SKM-1 treated with dmso at 0.1 percent for 144 hours (cell line): ENCODE data around the gene DYNLT1.
"Not testable (repeated sequence)": the region's sequence is repeated elsewhere in the genome, so short reads cannot be mapped to it uniquely, and the experiment has no call there.

Experiments
- DNase-seq: peaks from one replicate; lab custom pipeline; 2025; ENCODE audit not compliant: unreplicated experiment; lab: John Stamatoyannopoulos, UW

Gene DYNLT1

DNA sequence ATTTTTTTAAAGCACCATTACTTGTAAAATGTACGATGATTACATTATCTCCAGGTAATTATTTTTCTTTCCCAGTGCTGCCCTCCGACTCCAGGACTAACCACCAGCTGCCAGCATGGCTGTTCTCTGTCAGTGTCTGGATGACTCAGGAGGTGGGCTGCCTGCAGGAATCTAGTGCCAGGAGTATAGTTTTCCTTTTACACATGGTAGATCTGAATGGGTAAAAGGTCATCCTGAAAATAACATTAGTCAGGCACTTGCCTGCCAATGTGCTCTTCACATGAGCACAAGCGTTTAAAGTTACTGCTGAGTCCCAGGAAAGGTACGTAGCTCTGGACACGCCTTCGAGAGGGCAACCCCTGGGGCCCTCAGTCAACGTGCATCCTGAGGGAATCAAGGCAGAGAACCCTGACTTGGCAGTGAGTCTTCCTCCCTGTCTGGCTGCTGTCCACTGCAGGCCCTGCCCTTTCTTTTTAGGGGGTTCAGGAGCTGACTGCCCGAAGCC is 2.4 kb downstream of the DYNLT1 start:
- DNase-seq, result no peak

DNA sequence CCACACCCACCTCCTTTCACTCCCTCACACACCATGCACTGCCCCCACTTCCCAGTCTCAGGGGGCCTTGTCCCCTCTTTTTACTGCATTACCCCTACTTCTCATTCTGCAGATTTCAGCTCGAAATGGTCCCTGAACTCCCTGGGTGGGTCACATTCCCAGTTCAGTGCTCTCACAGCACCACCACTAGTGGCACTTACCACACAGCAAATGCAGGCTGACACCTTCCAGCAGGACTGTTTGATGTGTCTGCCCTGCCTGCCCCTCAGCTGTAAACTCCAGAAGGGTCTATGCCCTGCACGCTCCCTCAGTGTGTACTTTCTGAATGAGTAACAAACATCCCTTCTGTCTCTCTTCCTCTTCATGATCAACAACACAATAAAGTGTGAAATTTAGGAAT is 4.0 kb downstream of the DYNLT1 start:
- no peak for DNase-seq

DNA sequence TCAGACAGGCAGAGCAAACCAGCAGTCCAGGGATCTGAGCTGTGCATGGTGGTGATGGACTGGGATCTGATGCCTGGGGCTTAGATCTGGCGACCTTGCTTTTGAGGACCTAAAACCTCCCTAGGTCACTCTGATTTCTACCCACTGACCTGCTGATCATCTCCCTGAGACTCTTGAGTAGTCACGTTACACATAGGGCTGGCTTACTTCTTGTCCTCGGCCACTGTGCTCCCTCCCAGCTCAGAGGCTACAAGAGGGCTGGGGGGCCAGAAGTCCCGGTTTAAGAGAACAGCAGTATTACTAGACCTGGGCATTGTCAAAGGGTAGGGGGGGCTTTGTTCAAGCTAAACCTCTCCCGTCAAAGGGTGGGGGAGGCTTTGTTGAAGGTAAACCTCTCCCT is 5.5 kb downstream of the DYNLT1 start:
- no peak for DNase-seq

DNA sequence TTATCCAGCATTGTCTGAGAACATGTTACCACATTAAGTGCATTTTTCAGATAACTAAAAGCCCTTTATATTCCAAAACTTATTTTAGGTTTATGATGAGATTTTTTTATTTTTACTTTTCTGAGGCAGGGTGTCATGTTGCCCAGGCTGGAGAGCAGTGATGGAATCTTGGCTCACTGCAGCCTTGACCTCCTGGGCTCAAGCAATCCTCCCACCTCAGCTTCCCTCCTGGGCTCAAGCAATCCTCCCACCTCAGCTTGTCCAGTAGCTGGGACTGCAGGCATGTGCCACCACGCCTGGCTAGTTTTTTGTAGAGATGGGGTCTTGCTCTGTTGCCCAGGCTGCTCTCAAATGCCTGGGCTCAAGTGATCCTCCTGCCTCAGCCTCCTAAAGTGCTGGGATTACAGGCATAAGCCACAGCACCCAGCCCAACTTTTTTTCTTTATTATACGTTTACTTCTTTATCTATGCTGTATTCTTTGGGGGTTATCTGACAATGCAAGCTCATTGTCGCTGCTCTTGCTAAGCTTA is 6.2 kb downstream of the DYNLT1 start:
- no peak for DNase-seq

DNA sequence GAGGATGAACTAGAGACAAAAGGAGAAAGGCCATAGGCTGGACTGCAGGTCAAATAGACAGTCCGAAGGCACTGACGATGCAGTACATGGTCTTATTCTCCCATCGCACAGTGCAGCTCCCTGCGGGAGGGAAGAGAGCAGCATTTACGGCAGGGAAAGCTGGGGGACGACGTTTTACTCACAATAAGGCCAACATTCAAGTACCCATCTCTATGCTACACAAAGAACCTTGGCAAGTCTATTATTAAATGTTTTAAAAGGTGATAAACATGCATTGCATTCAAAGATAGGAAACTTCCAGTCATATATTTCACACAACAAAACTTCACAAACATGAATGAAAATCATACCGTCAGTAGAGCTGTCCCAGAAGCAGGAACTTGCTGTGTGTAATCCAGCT is 7.8 kb downstream of the DYNLT1 start:
- DNase-seq, result no peak

DNA sequence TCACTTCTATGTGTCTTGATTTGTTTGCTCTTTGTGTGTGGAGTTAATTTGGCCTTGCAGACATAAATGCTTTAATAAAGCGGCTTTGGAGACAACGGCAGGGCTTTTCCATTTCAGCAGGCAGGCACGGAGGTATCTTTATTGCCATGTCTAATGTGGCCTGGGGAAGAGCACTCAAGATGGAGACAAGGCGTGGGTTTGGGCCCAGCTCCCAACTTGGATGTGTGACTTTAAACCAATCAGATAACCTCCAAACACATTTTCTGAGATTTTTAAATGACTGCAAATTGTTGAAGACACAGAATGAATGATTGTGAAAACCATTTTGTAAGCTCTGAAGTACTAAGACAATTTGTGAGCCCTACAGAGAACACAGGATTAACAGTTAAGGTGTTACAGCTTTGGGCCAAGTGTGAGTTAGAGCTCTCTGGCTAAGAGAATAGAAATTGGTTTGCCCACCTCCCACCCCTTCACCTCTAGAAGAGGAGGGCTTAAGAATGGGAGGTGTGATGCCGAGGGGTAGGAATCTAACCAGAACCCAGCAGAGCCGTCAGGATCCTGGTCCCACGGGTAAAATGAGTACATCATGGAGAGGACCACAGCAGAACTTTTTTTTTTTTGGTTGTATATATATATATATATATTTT is 9.0 kb downstream of the DYNLT1 start:
- no peak for DNase-seq

DNA sequence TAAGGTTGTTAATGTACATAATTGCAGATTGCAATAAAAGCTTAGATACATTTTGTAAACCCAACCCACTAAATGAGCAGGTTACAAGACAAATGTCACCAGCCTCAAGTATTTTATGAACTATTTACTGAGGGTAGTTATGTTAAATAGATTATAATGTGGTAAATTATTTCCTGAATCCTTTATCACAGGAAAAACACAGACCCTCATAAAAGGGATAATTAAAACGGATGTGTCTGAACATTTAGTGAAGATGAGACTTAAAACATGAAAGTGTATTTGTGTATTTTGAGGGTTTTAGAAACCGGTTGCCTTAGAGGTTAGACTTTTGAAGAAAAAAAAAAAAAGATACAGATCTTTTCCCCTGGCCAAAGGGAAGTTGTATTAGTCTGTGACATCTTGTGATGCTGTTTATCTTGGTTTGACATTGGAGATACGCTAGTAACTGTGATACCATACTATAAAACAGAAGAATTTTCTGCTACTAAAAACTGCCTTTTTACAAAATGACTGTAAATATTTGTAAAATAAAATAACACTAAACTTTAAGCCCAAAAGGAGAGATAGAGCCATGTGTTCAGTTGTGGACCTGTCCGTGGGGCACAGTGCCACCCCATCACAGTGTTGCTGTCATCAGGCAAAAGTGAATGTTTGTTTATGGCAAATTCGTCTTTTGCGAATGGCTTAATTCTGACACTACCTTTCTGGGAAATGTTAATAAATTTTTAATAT is 9.7 kb downstream of the DYNLT1 start:
- DNase-seq, result no peak

DNA sequence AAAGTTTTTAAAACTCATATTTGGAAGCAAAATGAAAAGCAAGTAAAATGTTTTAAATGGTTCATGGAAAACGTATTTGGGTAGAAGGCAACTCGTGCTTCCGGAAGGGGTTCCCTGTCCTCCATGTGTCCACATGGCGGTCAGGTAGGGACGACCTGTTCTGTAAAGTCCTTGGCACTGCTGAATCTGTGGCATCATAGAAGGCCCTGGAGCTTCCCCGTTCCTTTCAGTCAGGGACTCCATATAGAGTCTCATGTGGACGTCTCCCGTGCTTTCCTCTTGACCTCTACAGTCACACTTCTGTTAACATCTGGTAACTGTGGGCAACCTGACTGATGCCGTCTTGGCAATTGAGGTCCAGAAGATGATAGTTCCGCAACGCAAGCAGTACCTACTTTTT is 11.4 kb downstream of the DYNLT1 start:
- no peak for DNase-seq

DNA sequence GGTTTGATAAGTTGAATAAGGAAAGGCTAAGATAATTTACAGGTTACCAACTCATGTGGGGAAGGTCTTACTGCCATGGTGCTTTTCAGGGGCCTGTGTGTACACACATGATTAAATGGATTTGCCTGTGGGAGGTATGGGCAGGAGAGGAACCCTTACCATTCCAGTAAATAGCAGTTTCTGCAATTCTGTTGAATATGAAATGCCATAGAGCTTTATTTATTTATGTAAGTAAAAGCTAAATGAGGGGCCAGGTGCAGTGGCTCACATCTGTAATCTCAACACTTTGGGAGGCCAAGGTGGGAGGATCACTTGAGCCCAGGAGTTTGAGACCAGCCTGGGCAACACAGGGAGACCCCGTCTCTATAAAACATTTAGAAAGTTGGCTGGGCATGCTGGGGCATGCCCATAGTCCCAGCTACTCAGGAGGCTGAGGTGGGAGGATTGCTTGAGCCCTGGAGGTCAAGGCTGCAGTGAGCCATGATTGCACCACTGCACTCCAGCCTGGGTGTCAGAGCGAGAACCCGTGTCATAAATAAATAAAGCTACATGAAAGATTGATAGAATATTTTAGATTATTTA is 11.9 kb downstream of the DYNLT1 start:
- DNase-seq, result not testable (repeated sequence)

DNA sequence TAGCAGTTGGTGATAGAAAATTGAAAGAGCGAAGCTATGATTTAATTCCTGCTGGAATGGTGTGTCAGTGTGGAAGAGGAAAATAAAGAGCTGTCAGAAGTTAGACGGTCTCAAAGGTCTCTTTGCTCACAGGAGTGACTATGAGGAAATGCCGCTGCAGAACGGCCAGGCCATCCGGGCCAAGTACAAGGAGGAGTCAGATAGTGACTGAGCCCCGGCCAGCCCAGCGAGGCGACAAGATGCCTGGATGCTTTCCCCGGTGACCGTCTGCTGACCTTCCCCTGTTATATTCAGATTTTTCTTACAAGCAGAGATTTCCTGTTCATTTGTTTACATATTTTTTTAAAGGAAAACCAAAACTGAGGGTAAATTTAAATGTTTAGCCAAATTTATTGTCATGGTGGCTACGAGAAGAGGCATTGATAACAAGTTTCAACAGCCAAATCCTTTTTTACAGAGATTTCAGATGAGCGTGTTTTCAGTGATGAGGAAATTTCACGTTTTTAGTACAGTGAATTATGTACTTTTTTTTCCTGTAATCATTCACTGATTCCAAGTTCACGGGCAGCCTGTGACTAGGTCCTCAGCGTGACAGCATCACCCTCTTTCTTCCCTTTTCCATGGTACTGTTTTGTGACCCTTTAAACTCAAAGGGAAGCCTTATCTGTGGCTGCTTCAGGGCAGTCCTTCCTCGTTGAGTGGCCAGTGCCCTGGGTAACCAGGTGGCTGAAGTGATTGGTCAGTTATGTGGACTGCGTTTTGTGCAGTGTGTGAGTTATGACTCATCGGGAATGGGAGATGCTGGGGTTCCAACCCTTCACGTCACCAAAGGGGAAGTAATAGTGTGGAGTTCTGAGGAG is 12.6 kb downstream of the DYNLT1 start:
- no peak for DNase-seq

DNA sequence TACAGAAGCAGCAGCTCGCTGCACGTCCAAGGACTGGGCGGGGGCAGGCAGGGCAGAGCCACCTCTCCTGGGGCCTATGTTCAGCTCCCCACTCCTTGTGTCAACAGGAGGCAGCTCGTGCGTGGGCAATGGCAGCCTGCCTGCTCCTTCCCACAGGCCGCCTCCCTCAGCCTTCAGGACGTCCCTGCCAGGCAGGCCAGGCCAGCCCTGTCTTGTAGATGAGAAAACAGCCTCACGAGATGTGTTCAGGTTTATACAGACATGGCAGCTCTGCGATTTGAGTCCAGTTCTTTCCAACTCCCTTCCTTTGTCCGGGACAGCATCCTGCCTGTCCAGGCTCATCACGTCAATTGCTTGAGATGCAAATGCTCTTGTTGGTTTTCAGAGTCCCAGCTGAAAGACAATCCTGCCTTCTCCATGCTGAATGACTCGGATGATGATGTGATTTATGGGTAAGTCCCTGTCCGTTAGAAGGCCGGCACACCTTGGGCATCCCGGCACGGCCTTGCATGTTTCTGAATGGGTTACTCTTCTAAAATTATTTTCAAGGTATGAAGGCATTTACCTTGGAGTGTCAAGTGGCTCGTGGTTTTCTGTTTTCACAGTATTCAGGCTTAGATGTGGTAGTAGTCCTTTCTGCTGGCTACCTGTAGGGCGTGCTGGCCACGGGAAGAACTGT is 13.5 kb downstream of the DYNLT1 start:
- DNase-seq, result no peak

DNA sequence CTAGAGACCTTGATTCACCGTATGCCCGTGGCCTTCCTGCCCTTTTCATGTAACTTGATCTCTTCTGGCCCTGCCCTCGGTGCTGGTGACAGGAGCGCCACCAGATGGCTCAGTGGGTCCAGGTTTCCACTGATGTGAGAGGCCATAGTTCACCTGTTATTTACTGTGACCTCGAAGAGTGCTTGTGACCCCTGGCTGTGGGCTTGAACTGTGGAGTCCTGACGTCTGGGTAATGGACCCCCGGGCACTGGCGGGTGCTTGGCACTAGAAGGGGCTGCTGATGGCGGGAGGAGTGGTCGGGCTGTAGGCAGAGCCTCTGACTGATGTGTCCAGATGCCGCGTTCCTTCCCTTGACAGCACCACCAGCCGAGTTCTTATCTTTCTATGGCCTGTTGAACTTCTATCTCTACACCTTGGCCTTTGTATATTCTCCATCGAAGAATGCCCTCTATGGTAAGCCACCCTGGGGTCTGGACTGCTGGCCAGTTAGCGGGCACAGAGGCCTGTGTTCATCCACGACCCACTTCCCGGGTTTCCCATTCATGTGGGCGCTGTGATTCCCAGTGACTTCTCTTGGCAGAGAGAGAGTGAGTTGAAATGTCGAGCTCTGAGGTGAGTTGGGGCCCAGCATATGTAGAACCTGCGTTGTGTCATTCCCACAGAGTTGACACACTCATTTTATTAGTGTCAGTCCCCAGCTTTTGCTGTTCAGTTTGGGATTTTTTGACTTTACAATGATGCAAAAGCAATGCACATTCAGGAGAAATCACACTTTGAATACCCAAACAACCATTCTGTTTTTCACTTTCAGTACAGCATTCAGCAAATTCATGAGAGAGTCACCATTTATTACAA is 14.9 kb downstream of the DYNLT1 start:
- no peak for DNase-seq

DNA sequence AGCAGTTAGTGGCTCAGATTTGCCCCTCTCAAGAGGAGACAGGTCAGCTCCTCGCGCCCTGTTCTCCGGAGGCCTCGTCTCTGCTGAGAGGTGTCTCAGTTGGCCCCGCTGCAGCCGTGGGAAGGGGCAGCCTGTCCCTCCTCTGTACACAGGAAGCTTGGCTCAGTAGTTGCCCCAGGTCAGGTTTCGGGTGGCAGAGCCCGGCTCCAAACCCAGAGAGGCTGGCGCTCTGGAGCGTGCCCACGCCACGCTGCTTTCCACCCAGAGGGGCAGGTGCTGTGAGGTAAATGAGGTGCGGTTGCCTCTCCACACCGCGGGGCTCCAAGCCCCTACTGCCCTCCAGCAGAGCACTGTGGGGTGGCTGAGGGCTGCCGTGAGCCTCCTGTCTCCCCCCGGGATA is 16.0 kb downstream of the DYNLT1 start:
- no peak for DNase-seq

DNA sequence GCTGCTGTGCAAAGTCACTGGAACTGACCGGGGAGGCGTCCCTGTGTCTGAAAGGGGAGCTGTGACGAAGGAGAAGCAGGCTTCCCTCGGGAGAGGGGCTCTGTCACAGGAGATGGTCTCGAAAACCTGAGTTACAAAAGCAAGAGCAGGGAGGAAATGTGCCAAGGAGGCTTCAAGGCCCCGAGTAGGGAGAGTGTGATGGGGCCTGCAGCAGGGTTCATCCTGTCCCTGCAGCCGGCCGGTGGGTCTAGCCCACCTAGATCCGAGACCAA is 16.7 kb downstream of the DYNLT1 start:
- no peak for DNase-seq

DNA sequence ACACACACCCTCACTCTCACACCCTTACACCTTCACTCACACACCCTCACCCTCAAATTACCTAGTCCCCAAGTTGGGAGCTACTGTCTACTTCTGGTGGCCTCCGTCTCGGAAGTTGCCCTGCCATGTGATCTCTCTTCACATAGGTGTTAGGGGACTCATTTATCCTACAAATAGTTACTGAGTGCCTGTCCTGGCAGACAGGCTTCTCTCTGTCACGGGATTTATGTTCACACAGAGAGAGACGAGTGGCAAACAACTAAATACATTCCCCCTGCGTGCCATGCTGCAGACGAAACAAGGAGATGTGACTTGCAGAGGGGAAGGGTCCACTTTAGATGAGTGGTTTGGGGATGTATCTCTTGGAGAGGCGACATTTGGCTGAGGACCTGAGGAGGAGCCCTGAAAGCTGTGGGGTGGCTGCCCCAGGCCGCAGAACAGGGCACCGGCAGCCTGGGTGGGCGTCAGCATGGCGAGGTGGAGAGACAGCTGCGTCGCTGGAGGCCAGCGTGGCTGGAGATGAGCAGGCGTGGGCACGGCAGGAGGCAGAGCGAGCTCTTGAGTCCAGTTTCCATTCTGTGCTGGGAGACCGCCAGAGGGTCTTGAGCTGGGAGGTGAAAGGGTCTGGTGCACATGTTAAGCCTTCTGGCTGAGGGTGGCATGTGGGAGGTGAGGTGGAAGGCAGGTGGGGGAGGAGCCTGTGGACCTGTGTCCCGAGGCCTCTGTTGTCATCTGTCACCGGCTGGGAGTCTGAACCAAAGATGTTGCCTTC is 17.2 kb downstream of the DYNLT1 start:
- no peak for DNase-seq

DNA sequence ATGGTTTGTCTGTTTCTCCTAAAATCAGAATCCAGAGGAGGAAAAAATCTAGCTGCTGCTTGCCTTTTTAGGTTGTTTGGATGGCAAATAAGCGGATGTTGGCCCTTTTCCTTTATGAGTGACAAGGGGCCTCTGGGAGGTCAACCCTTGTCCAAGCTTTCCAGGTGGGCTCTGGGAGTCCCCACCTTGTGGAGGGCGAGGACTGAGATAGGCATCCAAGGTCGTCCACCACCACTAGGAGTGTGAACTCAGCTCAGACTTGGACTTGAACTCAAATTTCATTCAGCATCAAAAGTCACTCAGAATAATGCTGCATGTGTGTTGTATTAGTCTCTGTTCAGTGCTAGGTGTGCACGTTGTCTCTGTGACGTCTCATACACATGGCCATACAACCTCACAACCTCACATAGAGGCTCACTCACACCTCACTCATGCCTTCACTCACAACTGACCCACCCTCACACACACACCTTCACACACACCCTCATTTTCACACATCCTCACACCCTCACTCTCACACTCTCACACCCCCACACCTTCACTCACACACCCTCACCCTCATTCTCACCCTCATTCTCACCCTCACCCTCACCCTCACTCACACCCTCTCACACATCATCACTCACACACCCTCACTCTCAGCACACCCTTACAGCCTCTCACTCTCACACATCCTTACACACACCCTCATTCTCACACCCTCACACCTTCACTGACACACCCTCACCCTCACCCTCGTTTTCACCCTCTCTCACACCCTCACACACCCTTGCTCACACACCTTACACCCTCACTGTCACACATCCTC is 18.0 kb downstream of the DYNLT1 start:
- no peak for DNase-seq

DNA sequence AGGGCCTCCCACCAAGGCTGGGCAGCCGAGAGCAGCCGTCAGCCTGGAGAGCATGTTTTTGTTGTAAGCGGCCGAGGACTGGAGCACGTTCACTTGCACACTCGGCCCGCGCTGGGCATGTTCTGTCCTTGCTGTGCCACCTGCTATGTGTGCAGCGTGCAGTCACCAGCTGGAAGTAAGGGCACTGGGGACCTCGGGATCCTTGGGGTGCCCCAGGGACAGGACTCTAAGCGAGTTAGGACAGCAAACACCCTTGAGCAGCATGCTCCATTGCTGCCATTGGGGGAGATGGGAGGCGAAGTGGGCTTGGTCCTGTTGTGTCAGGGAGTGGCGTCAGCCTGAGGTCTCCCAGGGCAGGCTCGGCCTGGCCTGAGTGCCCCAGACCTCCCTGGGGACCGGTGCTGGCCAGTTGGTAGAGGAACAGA is 18.6 kb downstream of the DYNLT1 start:
- DNase-seq, result no peak
